ENCODE measurements around the gene TBC1D9B.

TBC1D9B gene

GRCh38 chr5:179907556-179908324 is at the start of gene TBC1D9B:
TBC1D9B (minus strand) TSS chr5:179907897; CDS start chr5:179907821, 76 bp downstream.
- peak; percentile 6 for DNase-seq (ENCODE audit: low read depth)

GRCh38 chr5:179955630-179956029 is 47.9 kb upstream of the TBC1D9B start:
- no peak for DNase-seq (ENCODE audit: low read depth)
- no peak overlapping the region for H3K4me3 ChIP-seq (ENCODE audit: low read depth, low read length)

More at GRCh38 chr5:179907556-179908324, at the start of gene TBC1D9B:
- peak within 1 kb of the TSS; percentile 79 for H3K4me3 ChIP-seq (ENCODE audit: low read depth, low read length)

GRCh38 chr5:179955062-179955461 is 47.4 kb upstream of the TBC1D9B start:
- DNase-seq (ENCODE audit: low read depth), result no peak
- H3K4me3 ChIP-seq (ENCODE audit: low read depth, low read length), result no peak overlapping the region

GRCh38 chr5:179954434-179954833 is 46.7 kb upstream of the TBC1D9B start:
- H3K4me3 ChIP-seq (ENCODE audit: low read depth, low read length), result no peak overlapping the region
- DNase-seq (ENCODE audit: low read depth), result peak; percentile 48

GRCh38 chr5:179953987-179954386 is 46.3 kb upstream of the TBC1D9B start:
- H3K4me3 ChIP-seq (ENCODE audit: low read depth, low read length), result no peak overlapping the region
- peak; percentile 15 for DNase-seq (ENCODE audit: low read depth)

- DNase-seq (ENCODE audit: low read depth), result no peak
- H3K4me3 ChIP-seq (ENCODE audit: low read depth, low read length), result no peak overlapping the region
These were observed 29.4 kb upstream of the TBC1D9B start for GRCh38 chr5:179936976-179937681.

GRCh38 chr5:179930788-179931473 is 23.2 kb upstream of the TBC1D9B start:
- DNase-seq (ENCODE audit: low read depth), result no peak
- H3K4me3 ChIP-seq (ENCODE audit: low read depth, low read length), result no peak overlapping the region

- no peak overlapping the region for H3K4me3 ChIP-seq (ENCODE audit: low read depth, low read length)
- DNase-seq (ENCODE audit: low read depth), result no peak
These were observed 20.1 kb upstream of the TBC1D9B start for GRCh38 chr5:179927824-179928223.

- no peak for DNase-seq (ENCODE audit: low read depth)
- no peak overlapping the region for H3K4me3 ChIP-seq (ENCODE audit: low read depth, low read length)
These were observed 19.0 kb upstream of the TBC1D9B start for GRCh38 chr5:179926657-179927056.

GRCh38 chr5:179923436-179923835 is 15.7 kb upstream of the TBC1D9B start:
- H3K4me3 ChIP-seq (ENCODE audit: low read depth, low read length), result no peak overlapping the region
- no peak for DNase-seq (ENCODE audit: low read depth)

GRCh38 chr5:179920175-179920574 is 12.5 kb upstream of the TBC1D9B start:
- DNase-seq (ENCODE audit: low read depth), result no peak
- H3K4me3 ChIP-seq (ENCODE audit: low read depth, low read length), result no peak overlapping the region

GRCh38 chr5:179919487-179920060 is 11.9 kb upstream of the TBC1D9B start:
- H3K4me3 ChIP-seq (ENCODE audit: low read depth, low read length), result no peak overlapping the region
- no peak for DNase-seq (ENCODE audit: low read depth)

- DNase-seq (ENCODE audit: low read depth), result no peak
These were observed 11.2 kb upstream of the TBC1D9B start for GRCh38 chr5:179918742-179919486.

GRCh38 chr5:179916523-179916922 is 8.8 kb upstream of the TBC1D9B start:
- no peak overlapping the region for H3K4me3 ChIP-seq (ENCODE audit: low read depth, low read length)
- no peak for DNase-seq (ENCODE audit: low read depth)

More at GRCh38 chr5:179918742-179919486, 11.2 kb upstream of the TBC1D9B start:
- no peak overlapping the region for H3K4me3 ChIP-seq (ENCODE audit: low read depth, low read length)

GRCh38 chr5:179915406-179915935 is 7.8 kb upstream of the TBC1D9B start:
- no peak for DNase-seq (ENCODE audit: low read depth)
- H3K4me3 ChIP-seq (ENCODE audit: low read depth, low read length), result no peak overlapping the region

- H3K4me3 ChIP-seq (ENCODE audit: low read depth, low read length), result no peak overlapping the region
- DNase-seq (ENCODE audit: low read depth), result peak; percentile 19
These were observed 6.5 kb upstream of the TBC1D9B start for GRCh38 chr5:179914032-179914755.

- no peak for DNase-seq (ENCODE audit: low read depth)
- H3K4me3 ChIP-seq (ENCODE audit: low read depth, low read length), result no peak overlapping the region
These were observed 5.8 kb upstream of the TBC1D9B start for GRCh38 chr5:179913461-179913860.

- no peak overlapping the region for H3K4me3 ChIP-seq (ENCODE audit: low read depth, low read length)
- DNase-seq (ENCODE audit: low read depth), result no peak
These were observed 5.3 kb upstream of the TBC1D9B start for GRCh38 chr5:179912951-179913350.
